Osteoblast (primary cell): ENCODE results near the gene GDNF. TPM values are rescaled to one million over a fixed set of nuclear protein-coding genes. Genes with fewer than 3 reads are reported as not detected.

ENCODE experiments used
- DNase-seq: peaks from one replicate; pipeline ENCODE4 v3.0.0; 2011; ENCODE audit warnings: low spot score, mixed read lengths; ENCODE audit not compliant: insufficient read length; ENCODE audit errors: missing footprints
- H2AFZ ChIP-seq: 2 replicates; pipeline ENCODE4 v1.6.0; 2011; ENCODE audit warnings: mild to moderate bottlenecking, low read length
- H3K27ac ChIP-seq: 2 replicates; pipeline ENCODE4 v1.5.1; 2011; ENCODE audit warnings: mild to moderate bottlenecking, low read depth, low read length, moderate library complexity
- H3K27me3 ChIP-seq: 2 replicates; pipeline ENCODE4 v1.6.0; 2012; ENCODE audit warnings: mild to moderate bottlenecking, control low read depth, inconsistent platforms, low read length, moderate library complexity; ENCODE audit not compliant: insufficient read depth
- H3K36me3 ChIP-seq: 2 replicates; pipeline ENCODE4 v1.5.1; 2011; ENCODE audit warnings: mild to moderate bottlenecking, low read length, control low read depth, moderate library complexity; ENCODE audit not compliant: insufficient read depth
- H3K4me1 ChIP-seq: 2 replicates; pipeline ENCODE4 v1.5.1; 2011; ENCODE audit warnings: mild to moderate bottlenecking, low read length, control low read depth, moderate library complexity; ENCODE audit not compliant: insufficient read depth
- H3K4me2 ChIP-seq: 2 replicates; pipeline ENCODE4 v1.6.0; 2011; ENCODE audit warnings: mild to moderate bottlenecking, low read length; ENCODE audit not compliant: insufficient read depth
- H3K4me3 ChIP-seq: fragments of 200-600 bp; sonication (generic); 3 replicates; pipeline ENCODE4 v1.5.1; 2012; ENCODE audit warnings: mild to moderate bottlenecking, low read length, inconsistent platforms; ENCODE audit not compliant: insufficient read depth
- H3K79me2 ChIP-seq: 2 replicates; pipeline ENCODE4 v1.6.0; 2012; ENCODE audit warnings: mild to moderate bottlenecking, low read length, control low read depth, inconsistent platforms; ENCODE audit not compliant: insufficient read depth
- H3K9me3 ChIP-seq: 2 replicates; pipeline ENCODE4 v1.5.1; 2011; ENCODE audit warnings: low read depth, low read length, control low read depth
- H4K20me1 ChIP-seq: 2 replicates; pipeline ENCODE4 v1.6.0; 2012; ENCODE audit warnings: mild to moderate bottlenecking, low read length, control low read depth; ENCODE audit not compliant: insufficient read depth
- total RNA-seq: library from RNA; depleted of rRNA; stranded (reverse); fragments of >200 nt; gene quantifications from 2 replicates; pipeline ENCODE4 v1.2.3, GENCODE V29; 2012
- TF ChIP-seq, protein P1 (sequence below): IDR thresholded peaks from 2 replicates; pipeline ENCODE4 v1.5.1; 2011; ENCODE audit warnings: mild to moderate bottlenecking, low read depth, low read length, moderate library complexity; ENCODE audit errors: extremely low read depth

The GDNF gene
- total RNA-seq, 1 donor, result 6.2 TPM

DNA sequence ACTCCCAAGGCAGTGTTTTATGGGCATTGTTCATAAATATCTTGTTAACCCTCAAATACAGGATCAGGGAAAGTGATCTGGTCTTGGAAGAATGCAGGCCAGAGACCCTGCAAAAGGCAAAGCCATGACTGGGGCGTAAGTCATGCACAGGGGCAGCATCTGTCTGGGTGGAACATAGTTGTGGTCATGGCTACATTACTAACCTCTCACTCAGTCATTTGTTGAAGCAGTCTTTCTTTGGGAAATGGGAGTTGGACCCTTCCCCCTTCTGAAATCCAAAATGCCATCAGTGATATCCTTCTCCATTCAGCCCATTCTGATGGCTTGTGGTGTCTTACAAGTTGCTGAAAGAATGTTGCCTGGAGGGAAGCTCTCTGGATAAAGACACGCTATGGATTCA lies 68.1 kb downstream of the GDNF start:
- no peaks in the 10 kb centered on the region for H3K9me3 ChIP-seq
- no peaks in the 10 kb centered on the region for H3K79me2 ChIP-seq
- peak overlapping the region; percentile 40 for H3K4me2 ChIP-seq
- H3K27ac ChIP-seq, result peak overlapping the region; percentile 95
- H4K20me1 ChIP-seq, result no peaks in the 10 kb centered on the region
- peak; percentile 80 for DNase-seq
- peak overlapping the region; percentile 1 for H2AFZ ChIP-seq
- H3K4me3 ChIP-seq, result no peak overlapping the region
- H3K4me1 ChIP-seq, result peaks cover 49% of the 10 kb centered on the region
- TF ChIP-seq, protein P1, sequence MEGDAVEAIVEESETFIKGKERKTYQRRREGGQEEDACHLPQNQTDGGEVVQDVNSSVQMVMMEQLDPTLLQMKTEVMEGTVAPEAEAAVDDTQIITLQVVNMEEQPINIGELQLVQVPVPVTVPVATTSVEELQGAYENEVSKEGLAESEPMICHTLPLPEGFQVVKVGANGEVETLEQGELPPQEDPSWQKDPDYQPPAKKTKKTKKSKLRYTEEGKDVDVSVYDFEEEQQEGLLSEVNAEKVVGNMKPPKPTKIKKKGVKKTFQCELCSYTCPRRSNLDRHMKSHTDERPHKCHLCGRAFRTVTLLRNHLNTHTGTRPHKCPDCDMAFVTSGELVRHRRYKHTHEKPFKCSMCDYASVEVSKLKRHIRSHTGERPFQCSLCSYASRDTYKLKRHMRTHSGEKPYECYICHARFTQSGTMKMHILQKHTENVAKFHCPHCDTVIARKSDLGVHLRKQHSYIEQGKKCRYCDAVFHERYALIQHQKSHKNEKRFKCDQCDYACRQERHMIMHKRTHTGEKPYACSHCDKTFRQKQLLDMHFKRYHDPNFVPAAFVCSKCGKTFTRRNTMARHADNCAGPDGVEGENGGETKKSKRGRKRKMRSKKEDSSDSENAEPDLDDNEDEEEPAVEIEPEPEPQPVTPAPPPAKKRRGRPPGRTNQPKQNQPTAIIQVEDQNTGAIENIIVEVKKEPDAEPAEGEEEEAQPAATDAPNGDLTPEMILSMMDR, result no peak
- H3K36me3 ChIP-seq, result no peaks in the 10 kb centered on the region
- H3K27me3 ChIP-seq, result no peaks in the 10 kb centered on the region

DNA sequence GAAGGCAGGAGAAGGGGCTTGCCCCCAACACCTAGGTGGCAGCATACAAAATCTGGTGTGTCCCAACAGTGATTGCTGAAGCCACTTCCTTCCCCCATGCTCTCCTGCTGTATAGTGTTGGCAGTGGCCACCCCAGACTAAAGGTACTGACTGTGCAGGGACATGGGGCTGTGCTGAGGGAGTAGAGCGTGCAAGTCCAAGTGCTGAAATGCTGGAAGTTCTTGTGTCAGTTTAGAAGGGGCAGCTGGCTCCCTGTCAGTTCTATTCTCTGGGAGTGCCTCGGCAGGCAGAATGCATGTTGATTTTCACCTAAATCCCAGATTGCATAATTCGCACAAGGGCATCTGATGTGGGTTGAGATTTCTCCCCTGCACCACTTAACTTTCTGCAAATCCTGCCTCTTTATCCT lies 68.6 kb downstream of the GDNF start:
- H3K4me2 ChIP-seq, result peak overlapping the region; percentile 24
- H3K27ac ChIP-seq, result peak overlapping the region; percentile 95
- no peaks in the 10 kb centered on the region for H4K20me1 ChIP-seq
- no peak overlapping the region for H2AFZ ChIP-seq
- H3K4me3 ChIP-seq, result peak overlapping the region; percentile 0
- H3K27me3 ChIP-seq, result no peaks in the 10 kb centered on the region
- H3K4me1 ChIP-seq, result peaks cover 44% of the 10 kb centered on the region
- no peaks in the 10 kb centered on the region for H3K9me3 ChIP-seq
- no peaks in the 10 kb centered on the region for H3K36me3 ChIP-seq
- H3K79me2 ChIP-seq, result no peaks in the 10 kb centered on the region
- no peak for DNase-seq
- TF ChIP-seq, protein P1, result no peak

DNA sequence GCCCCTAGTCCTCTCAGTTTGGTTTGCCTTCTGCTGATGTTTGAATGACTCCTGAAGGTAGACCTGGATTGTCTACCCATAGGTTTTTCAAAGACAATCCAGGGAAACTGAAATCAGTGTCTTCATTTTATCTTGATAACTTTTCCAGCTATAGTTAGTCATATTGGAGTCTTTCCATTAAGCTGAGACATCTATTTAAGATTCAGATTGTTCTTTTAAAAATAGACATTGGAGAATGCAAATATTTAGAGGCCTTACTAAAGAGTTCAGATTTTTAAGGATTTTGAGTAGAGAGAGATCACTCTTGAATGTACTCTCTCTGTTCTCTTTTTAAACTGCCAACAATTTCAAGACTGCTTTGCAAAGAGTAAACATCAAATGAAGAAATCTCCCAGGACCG lies 69.1 kb downstream of the GDNF start:
- no peaks in the 10 kb centered on the region for H3K27me3 ChIP-seq
- no peaks in the 10 kb centered on the region for H3K79me2 ChIP-seq
- peak overlapping the region; percentile 0 for H3K4me3 ChIP-seq
- H4K20me1 ChIP-seq, result no peaks in the 10 kb centered on the region
- peak overlapping the region; percentile 24 for H3K4me2 ChIP-seq
- H3K36me3 ChIP-seq, result no peaks in the 10 kb centered on the region
- H3K9me3 ChIP-seq, result no peaks in the 10 kb centered on the region
- H3K27ac ChIP-seq, result peak overlapping the region; percentile 95
- no peak overlapping the region for H2AFZ ChIP-seq
- TF ChIP-seq, protein P1, result no peak
- no peak for DNase-seq
- H3K4me1 ChIP-seq, result peaks cover 40% of the 10 kb centered on the region

DNA sequence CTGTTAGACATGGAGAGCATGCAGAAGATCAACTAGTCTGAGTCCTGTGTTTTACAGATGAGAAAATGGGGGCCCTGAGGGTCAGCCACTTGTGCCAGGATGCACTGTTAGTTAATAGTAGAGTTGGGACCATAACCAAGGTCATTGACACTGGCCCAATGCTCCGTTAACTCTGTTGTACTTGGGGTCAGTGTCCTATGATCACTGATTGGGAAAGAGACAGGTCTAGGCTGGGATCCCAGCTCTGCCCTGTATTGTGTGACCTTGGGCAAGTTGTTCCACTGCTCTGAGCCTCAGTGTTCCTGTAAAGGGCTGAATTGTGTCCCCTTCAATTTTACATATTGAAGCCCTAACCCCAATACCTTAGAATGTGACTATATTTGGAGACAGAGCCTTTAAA lies 70.0 kb downstream of the GDNF start:
- DNase-seq, result no peak
- no peak overlapping the region for H3K4me2 ChIP-seq
- H2AFZ ChIP-seq, result peak overlapping the region; percentile 10
- H4K20me1 ChIP-seq, result no peaks in the 10 kb centered on the region
- no peaks in the 10 kb centered on the region for H3K36me3 ChIP-seq
- no peaks in the 10 kb centered on the region for H3K27me3 ChIP-seq
- peak overlapping the region; percentile 95 for H3K27ac ChIP-seq
- H3K79me2 ChIP-seq, result no peaks in the 10 kb centered on the region
- no peaks in the 10 kb centered on the region for H3K9me3 ChIP-seq
- no peak overlapping the region for H3K4me3 ChIP-seq
- TF ChIP-seq, protein P1, result no peak
- H3K4me1 ChIP-seq, result peaks cover 38% of the 10 kb centered on the region
